Colonic mucosa (tissue), 4 donors: Measurements from ENCODE around the gene TMEM212. TPM values are rescaled to one million over a fixed set of nuclear protein-coding genes. Genes with fewer than 3 reads are reported as not detected.
"Not testable (repeated sequence)": the region's sequence is repeated elsewhere in the genome, so short reads cannot be mapped to it uniquely, and the experiment has no call there.

Experiments used
- DNase-seq: peaks from one replicate; pipeline ENCODE4 v3.0.0-alpha.2; 2020
- H3K27ac ChIP-seq: fragments of 200-600 bp; one replicate; pipeline ENCODE4 v1.8.0; 2021
- H3K27me3 ChIP-seq: fragments of 200-600 bp; one replicate; pipeline ENCODE4 v1.8.0; 2021
- H3K36me3 ChIP-seq: fragments of 200-600 bp; one replicate; pipeline ENCODE4 v1.8.0; 2021
- H3K4me1 ChIP-seq: fragments of 200-600 bp; one replicate; pipeline ENCODE4 v1.8.0; 2021; ENCODE audit warnings: mild to moderate bottlenecking
- H3K4me3 ChIP-seq: fragments of 200-600 bp; one replicate; pipeline ENCODE4 v1.8.0; 2021
- H3K9ac ChIP-seq, 2 donors: one replicate each; pipeline ENCODE4 v1.7.0; 2013; ENCODE audit warnings: control low read depth in 2 of 2, low read depth in 2 of 2, low read length in 2 of 2
- H3K9me3 ChIP-seq: fragments of 200-600 bp; one replicate; pipeline ENCODE4 v1.8.0; 2021
- intact Hi-C: fragments of 100-400 bp; cut with DNase I; formaldehyde crosslinking; loops from one replicate; pipeline ENCODE4 v1.14.1; 2022
- total RNA-seq, 2 donors: library from RNA; stranded (reverse); fragmentation: NEBNext Ultra II Directional in 1 of 2; extraction: Animal tissue kit (Norgen Biotek cat#: 25700) in 1 of 2; gene quantifications; one replicate each; pipeline ENCODE4 v1.2.1, GENCODE V29; 2021
- TF ChIP-seq, protein P1 (sequence below): fragments of 200-600 bp; IDR thresholded peaks from one replicate; pipeline ENCODE4 v1.8.0; 2022; ENCODE audit warnings: antibody characterized with exemption, mild to moderate bottlenecking
- donor health status: healthy.
- donor health status: DM: no; HTN: no; CAD: no.
- donor health status: DM: no; HTN: no; CAD: no.

Gene TMEM212
- total RNA-seq, 2 donors from 2014 or later, result not detected

DNA sequence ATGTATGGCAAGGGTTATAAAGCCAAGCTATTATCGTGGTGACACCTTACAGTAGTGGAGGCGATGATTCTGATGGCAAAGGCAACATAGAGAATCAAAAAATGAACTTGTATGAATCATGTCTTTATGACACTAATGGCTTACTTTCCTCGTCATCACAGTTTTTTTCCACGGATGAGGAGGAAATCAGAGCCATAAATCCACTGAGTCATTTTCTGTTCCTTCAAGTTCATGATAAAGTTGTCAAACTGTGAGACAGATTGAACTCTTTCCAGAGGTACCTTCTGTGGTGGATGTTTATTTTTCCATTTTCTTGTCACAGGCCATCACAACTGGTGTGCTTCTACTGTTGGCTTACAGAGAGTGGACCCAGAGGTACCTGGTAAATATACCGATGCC, 8.5 kb downstream of the TMEM212 start:
- Histone ChIP-seq H3K27ac (no peak overlapping the region), H3K36me3 (no peaks in the 10 kb centered on the region), H3K9me3 (no peaks in the 10 kb centered on the region), H3K9ac (no peak overlapping the region), H3K27me3 (no peaks in the 10 kb centered on the region), H3K4me1 (no peaks in the 10 kb centered on the region), H3K4me3 (no peak overlapping the region)
- TF ChIP-seq, protein P1, sequence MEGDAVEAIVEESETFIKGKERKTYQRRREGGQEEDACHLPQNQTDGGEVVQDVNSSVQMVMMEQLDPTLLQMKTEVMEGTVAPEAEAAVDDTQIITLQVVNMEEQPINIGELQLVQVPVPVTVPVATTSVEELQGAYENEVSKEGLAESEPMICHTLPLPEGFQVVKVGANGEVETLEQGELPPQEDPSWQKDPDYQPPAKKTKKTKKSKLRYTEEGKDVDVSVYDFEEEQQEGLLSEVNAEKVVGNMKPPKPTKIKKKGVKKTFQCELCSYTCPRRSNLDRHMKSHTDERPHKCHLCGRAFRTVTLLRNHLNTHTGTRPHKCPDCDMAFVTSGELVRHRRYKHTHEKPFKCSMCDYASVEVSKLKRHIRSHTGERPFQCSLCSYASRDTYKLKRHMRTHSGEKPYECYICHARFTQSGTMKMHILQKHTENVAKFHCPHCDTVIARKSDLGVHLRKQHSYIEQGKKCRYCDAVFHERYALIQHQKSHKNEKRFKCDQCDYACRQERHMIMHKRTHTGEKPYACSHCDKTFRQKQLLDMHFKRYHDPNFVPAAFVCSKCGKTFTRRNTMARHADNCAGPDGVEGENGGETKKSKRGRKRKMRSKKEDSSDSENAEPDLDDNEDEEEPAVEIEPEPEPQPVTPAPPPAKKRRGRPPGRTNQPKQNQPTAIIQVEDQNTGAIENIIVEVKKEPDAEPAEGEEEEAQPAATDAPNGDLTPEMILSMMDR, result no peak
- DNase-seq, result no peak
- intact Hi-C loops, result no loop called here

DNA sequence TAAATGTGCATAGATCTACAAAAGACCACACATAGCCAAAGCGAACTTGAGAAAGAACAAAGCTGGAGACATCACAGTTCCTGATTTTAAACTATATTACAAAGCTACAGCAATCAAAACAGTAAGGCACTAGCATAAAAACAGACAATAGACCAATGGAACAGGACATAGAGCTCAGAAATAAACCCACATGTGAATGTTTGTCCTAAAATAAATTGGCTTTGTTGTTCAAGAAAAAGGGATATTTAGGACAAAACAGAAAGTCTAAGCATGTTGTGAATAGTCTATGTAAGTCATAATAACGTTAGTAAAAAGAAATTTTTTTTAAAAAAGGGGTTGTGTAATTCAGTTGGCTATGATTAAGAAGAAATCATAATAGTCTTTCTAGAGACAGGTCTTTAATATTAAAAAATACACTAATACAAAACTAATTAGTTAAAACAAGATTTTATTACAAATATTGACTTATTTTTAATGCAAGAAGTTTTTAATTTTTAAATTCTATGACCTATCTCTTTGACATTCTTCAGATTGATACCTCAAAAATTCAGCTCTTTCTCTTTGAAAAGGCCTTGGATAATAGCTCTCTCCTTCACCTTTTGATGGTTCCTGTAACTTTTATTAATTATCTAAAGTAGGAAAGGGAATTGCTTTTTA, 11.6 kb downstream of the TMEM212 start:
- H3K4me1 ChIP-seq, result no peaks in the 10 kb centered on the region
- DNase-seq, result no peak
- no peaks in the 10 kb centered on the region for H3K36me3 ChIP-seq
- TF ChIP-seq, protein P1, result no peak
- H3K9me3 ChIP-seq, result no peaks in the 10 kb centered on the region
- no peak overlapping the region for H3K27ac ChIP-seq
- no peaks in the 10 kb centered on the region for H3K27me3 ChIP-seq
- intact Hi-C loops, result no loop called here
- H3K4me3 ChIP-seq, result no peak overlapping the region
- no peak overlapping the region for H3K9ac ChIP-seq

DNA sequence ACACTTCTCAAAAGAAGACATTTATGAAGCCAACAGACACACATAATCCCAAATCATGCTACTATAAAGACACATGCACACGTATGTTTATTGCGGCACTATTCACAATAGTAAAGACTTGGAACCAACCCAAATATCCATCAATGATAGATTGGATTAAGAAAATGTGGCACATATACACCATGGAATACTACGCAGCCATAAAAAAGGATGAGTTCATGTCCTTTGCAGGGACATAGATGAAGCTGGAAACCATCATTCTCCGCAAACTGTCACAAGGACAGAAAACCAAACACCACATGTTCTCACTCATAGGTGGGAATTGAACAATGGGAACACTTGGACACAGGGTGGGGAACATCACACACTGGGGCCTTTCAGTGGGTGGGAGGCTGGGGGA, 15.6 kb downstream of the TMEM212 start:
- H3K27ac ChIP-seq, H3K36me3 ChIP-seq, H3K9me3 ChIP-seq, H3K27me3 ChIP-seq, H3K4me3 ChIP-seq, H3K9ac ChIP-seq, DNase-seq, H3K4me1 ChIP-seq, intact Hi-C loops: not testable (repeated sequence)

DNA sequence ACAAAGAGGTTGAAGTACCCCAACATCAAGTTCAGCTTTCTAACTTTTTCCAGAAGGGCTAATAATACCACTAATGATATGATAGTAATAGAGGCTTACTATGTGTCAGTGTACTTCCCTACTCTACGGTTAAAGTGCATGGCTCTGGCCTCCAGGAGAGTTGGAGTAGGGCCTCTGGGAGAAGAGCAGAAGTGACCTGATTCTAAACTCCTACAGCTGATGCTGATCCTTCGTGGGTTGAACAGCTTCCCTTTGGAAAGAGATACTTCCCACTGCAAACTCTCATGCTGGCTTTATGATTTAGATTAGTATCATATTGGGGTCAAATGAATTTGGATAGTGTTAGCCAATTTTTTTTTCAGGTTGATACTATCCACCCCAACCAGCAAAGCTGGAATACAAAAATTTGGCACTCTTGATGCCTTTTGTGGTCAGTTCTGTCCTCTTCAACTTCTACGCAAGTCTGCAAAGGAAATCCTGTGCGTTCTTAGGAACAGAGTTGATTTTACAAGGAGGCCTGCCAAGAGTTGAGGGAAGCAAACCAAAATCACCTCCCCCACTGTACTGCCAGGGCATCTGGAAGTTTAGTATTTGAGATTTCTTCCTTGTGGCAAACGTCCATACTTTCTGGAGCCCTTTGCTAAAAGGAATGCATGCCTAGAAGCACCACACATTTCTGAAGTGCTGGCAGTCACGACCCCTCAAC, 17.8 kb downstream of the TMEM212 start:
- H3K4me3 ChIP-seq, result no peak overlapping the region
- no peak for DNase-seq

GRCh38 chr3:171862392-171862791, 19.2 kb downstream of the TMEM212 start:
- Histone ChIP-seq H3K27ac (no peak overlapping the region), H3K4me3 (no peak overlapping the region), H3K9ac (no peak overlapping the region), H3K4me1 (no peaks in the 10 kb centered on the region), H3K9me3 (no peaks in the 10 kb centered on the region), H3K27me3 (no peaks in the 10 kb centered on the region), H3K36me3 (no peaks in the 10 kb centered on the region)
- TF ChIP-seq, protein P1, result no peak
- no peak for DNase-seq
- intact Hi-C loops, result no loop called here

More for the DNA sequence above, 17.8 kb downstream of the TMEM212 start:
- Histone ChIP-seq H3K9ac (no peak overlapping the region), H3K4me1 (no peaks in the 10 kb centered on the region), H3K27ac (no peak overlapping the region), H3K9me3 (no peaks in the 10 kb centered on the region), H3K27me3 (no peaks in the 10 kb centered on the region), H3K36me3 (no peaks in the 10 kb centered on the region)
- intact Hi-C loops, result no loop called here
- TF ChIP-seq, protein P1, result no peak

- Histone ChIP-seq H3K9ac (no peak overlapping the region), H3K36me3 (no peaks in the 10 kb centered on the region), H3K4me1 (no peaks in the 10 kb centered on the region), H3K27me3 (no peaks in the 10 kb centered on the region), H3K4me3 (no peak overlapping the region), H3K9me3 (no peaks in the 10 kb centered on the region), H3K27ac (no peak overlapping the region)
- DNase-seq, result no peak
- TF ChIP-seq, protein P1, result no peak
- intact Hi-C loops, result no loop called here
Measured at GRCh38 chr3:171862993-171863521, 19.9 kb downstream of the TMEM212 start.
